Stimulated activated CD4-positive, alpha-beta T cell treated with anti-CD3 and anti-CD28 coated beads, Interleukin-1b, Interleukin-23, amount 100 ng/mL, for 48 hours (primary cell): ENCODE measurements around the gene CCL28.
"Not testable (repeated sequence)": the region's sequence is repeated elsewhere in the genome, so short reads cannot be mapped to it uniquely, and the experiment has no call there.

Experiments used
- DNase-seq: peaks from one replicate; pipeline ENCODE4 v3.0.0-alpha.2; 2020

Gene CCL28, protein sequence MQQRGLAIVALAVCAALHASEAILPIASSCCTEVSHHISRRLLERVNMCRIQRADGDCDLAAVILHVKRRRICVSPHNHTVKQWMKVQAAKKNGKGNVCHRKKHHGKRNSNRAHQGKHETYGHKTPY

GRCh38 chr5:43412156-43412555 lies at the start of gene CCL28:
Gene CCL28, minus strand, starts transcription at chr5:43412391. Its CDS starts 75 bp downstream, at chr5:43412316.
- DNase-seq, result no peak

DNA sequence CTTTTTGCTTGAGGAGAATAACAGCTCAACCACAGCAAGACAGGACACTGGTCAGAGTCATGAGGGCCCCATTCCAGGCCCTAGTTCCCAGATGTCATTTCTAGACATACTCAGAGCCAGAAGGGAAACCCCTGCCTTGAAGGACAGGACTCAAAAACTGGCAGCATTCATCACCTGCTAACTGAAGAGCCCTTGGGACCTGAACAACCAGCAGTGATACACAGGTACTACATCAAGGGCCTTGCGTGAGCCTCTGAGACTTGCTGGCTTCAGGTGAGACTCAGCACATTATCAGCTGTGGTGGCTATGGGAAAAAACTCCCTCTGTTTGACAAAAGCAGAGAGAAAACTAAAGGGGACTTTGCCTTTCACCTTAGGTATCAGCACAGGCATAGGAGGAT lies 48.9 kb upstream of the CCL28 start:
- no peak for DNase-seq

GRCh38 chr5:43456556-43456955 lies 44.4 kb upstream of the CCL28 start:
- DNase-seq, result no peak

DNA sequence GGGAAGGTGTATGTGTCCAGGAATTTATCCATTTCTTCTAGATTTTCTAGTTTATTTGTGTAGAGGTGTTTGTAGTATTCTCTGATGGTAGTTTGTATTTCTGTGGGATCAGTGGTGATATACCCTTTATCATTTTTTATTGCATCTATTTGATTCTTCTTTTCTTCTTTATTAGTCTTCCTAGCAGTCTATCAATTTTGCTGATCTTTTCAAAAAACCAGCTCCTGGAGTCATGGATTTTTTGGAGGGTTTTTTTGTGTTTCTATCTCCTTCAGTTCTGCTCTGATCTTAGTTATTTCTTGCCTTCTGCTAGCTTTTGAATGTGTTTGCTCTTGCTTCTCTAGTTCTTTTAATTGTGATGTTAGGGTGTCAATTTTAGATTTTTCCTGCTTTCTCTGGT lies 29.4 kb upstream of the CCL28 start:
- not testable (repeated sequence) for DNase-seq

GRCh38 chr5:43437062-43437660 lies 25.0 kb upstream of the CCL28 start:
- no peak for DNase-seq

GRCh38 chr5:43433382-43433781 lies 21.2 kb upstream of the CCL28 start:
- no peak for DNase-seq

DNA sequence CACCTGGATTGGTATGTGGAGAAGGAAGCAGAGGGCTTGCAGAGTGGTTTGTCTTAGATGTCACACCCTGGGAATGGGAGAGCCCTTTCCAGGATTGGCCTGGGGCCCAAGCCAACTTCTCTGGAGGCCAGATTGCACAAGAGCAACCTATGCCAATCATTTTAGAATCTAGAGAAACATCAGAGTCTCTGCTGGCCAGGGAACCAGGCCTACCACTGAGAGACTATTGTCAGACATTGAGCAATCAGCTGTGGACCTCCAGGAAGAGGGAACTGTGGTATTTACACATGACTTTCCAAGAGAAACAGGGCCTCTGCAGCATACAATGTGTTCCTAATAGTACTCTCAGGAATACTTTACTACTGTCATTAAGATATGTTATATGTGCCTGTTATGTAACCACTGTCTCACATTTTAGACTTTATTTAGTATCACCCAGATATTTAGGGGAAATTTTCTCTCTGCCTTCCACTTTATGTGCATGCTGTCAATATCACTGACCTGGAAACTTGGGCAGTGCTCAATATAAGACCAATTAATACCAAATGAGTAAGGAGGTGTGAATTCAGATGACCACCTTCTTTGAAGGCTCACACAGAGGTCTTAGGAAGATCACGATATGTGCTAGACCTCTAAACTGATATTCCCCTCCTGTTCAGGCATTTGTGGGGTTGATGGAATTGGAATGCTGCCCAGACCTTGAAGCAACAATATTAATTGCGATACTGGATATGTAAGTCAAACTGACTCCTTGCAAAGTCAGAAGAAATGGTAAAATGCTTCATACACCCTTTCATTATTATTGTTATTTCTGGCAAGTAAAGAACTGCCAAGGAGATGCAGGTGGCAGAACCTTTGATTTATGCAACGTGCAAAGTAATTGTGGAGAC lies 20.5 kb upstream of the CCL28 start:
- DNase-seq, result no peak

DNA sequence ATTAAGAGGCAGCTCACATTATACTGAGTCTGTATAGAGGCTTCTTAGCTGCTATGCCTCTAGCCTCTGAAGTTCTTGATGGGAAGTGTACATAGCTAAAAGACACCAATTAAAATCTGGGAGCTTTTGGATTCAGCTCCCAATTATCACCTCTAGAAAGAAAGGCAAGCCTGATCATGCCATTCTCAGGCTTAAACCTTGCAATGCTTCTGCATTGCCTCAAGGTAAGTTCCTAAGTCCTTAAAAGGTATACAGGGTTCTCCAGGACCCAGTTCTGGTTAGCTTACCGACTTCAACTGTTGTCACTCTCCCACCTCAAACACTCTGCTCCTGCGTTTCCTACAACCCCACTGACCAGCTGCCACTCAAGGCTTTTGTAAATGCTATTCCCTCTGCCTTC lies 17.5 kb upstream of the CCL28 start:
- no peak for DNase-seq

GRCh38 chr5:43429016-43429415 lies 16.8 kb upstream of the CCL28 start:
- no peak for DNase-seq

GRCh38 chr5:43427306-43427705 lies 15.1 kb upstream of the CCL28 start:
- no peak for DNase-seq

DNA sequence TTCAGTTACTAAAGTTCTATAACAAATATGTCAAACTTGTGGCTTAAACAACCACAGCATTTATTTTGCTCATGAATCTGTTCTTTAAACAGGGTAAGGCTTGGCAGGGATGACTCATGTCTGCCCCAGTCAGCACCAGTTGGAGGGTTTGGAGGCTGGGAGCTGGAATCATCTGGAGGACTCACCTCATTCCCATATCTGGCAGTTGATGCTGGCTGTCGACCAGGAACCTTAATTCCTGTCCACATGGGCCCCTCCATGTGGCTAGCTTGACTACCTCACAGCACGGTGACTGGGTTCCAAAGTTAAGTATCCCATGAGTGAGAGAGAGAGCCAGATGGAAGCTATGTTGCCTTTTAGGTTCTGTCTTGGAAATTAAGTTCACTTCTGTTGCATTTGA lies 13.8 kb upstream of the CCL28 start:
- DNase-seq, result no peak

- not testable (repeated sequence) for DNase-seq
Measured at GRCh38 chr5:43423086-43423485, 10.9 kb upstream of the CCL28 start.

- no peak for DNase-seq
Measured at GRCh38 chr5:43422143-43422542, 10.0 kb upstream of the CCL28 start.

GRCh38 chr5:43421450-43422133 lies 9.4 kb upstream of the CCL28 start:
- no peak for DNase-seq

DNA sequence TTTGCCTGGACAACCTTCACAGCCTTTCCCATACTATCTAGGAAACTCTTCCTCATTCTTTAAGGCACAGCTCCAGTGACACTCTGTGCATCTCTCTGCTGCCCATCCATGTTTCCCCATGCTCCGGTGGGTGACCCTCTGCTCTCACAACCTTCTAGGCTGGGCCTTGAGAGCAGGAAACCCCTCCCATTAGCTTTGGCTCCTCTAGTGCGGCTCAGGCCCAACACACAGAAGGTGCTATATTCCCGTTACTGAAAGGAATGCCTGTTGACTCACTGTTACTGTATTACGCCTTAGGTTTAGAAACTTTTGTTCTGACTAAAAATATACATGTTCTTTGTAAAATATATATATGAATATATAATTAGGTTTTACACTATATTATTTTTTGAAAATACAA lies 8.1 kb upstream of the CCL28 start:
- DNase-seq, result no peak

GRCh38 chr5:43418561-43418960 lies 6.4 kb upstream of the CCL28 start:
- no peak for DNase-seq

DNA sequence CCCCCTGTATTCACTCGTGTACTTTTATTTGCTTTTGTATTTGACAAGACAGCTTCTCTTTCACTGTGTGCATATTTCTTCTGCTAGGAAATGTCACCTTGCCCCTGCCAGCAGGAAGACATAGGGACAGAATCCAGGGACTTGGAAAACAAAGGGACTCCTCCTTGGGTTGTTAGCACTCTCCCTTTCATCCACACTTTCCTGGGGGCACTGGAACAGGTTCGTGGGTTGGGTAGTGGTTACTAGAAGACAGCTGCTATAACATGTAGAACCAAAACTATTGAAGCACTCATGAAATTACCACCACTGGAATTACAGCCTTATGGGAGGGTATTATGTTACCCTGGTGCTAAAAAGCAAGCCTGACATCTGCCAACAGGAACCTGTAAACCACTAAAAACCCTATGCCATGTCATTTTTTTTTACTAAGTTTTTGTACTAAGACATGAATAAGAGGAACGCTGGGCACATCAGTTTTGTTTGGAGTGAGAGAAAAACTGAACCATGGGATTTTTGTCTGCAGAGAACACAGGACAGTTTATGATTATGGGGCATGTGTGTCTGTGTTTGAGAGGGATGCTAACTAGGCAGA lies 4.7 kb upstream of the CCL28 start:
- DNase-seq, result no peak

- DNase-seq, result no peak
Measured at GRCh38 chr5:43415935-43416802, 4.0 kb upstream of the CCL28 start.

- DNase-seq, result no peak
Measured at GRCh38 chr5:43413966-43414365, 1.8 kb upstream of the CCL28 start.

- DNase-seq, result no peak
Measured at GRCh38 chr5:43412644-43413043, 453 bp upstream of the CCL28 start.

DNA sequence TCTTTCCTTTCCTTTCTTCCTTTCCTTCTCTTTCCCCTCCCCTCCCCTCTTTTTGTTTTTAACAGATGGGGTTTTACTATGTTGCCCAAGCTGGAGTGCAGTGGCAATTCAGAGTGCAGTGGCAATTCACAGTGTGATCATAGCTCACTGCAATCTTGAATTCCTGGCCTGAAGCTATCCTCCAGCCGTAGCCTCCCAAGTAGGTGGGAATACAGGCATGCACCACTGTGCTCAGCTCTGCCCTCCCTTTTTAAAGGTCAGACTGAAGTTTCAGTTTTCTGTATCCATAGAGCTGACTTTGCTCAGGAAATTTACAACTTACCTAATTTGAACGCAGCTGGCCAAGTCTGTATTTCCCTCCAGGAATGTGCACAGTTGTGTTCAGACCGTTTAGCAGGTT lies 696 bp downstream of the CCL28 start:
- no peak for DNase-seq

DNA sequence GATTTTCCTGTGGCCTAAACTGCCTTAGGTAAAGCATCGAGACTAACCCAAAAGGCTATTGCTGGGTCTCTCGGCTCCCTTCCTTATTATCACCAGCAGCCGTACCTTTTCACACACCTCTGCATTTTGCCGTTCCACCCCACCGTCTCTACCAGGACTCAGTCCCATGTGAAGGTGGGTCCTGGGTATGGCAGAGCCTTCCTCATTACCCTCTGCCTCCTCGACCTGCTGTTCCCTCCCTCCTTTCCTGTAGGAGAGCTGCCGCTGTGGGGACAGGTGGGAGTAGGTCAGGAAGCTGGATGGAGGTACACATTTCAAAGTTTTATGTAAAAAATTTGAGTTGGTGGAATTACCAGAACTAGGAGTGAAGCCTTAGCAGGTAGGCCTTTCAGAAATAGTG lies 1.8 kb downstream of the CCL28 start:
- no peak for DNase-seq
